Inferior parietal cortex (tissue), 1 donor: ENCODE measurements around the gene B4GALNT4.
"Not testable (repeated sequence)": the region's sequence is repeated elsewhere in the genome, so short reads cannot be mapped to it uniquely, and the experiment has no call there.

Experiments used
- DNase-seq: peaks from one replicate; pipeline ENCODE4 v3.0.0-alpha.2; 2016; ENCODE audit errors: extremely low spot score

Gene B4GALNT4

GRCh38 chr11:406796-407650 lies 37.7 kb downstream of the B4GALNT4 start:
- no peak for DNase-seq

- no peak for DNase-seq
Measured at GRCh38 chr11:407651-408123, 38.4 kb downstream of the B4GALNT4 start.

- DNase-seq = no peak
Measured at GRCh38 chr11:408154-409007, 39.1 kb downstream of the B4GALNT4 start.

- DNase-seq = no peak
Measured at GRCh38 chr11:409008-409599, 39.8 kb downstream of the B4GALNT4 start.

- no peak for DNase-seq
Measured at GRCh38 chr11:409600-410483, 40.5 kb downstream of the B4GALNT4 start.

GRCh38 chr11:410711-411110 lies 41.4 kb downstream of the B4GALNT4 start:
- not testable (repeated sequence) for DNase-seq

- not testable (repeated sequence) for DNase-seq
Measured at GRCh38 chr11:411520-411919, 42.2 kb downstream of the B4GALNT4 start.

- DNase-seq = no peak
Measured at GRCh38 chr11:412641-413119, 43.4 kb downstream of the B4GALNT4 start.

GRCh38 chr11:413120-414081 lies 44.1 kb downstream of the B4GALNT4 start:
- no peak for DNase-seq

- DNase-seq = no peak
Measured at GRCh38 chr11:414318-414857, 45.1 kb downstream of the B4GALNT4 start.

- DNase-seq = no peak
Measured at GRCh38 chr11:415640-416041, 46.3 kb downstream of the B4GALNT4 start.

GRCh38 chr11:416051-416756 lies 46.9 kb downstream of the B4GALNT4 start:
- DNase-seq = no peak

- DNase-seq = no peak
Measured at GRCh38 chr11:416757-417621, 47.7 kb downstream of the B4GALNT4 start.

- DNase-seq = no peak
Measured at GRCh38 chr11:417652-418342, 48.5 kb downstream of the B4GALNT4 start.

GRCh38 chr11:418343-419247 lies 49.3 kb downstream of the B4GALNT4 start:
- DNase-seq = no peak
